ENCODE results near the gene PPP1R18.

PPP1R18 gene

GRCh38 chr6:30689985-30690384, 3.5 kb upstream of the PPP1R18 start:
- peaks cover 3% of the 10 kb centered on the region; the same call in 1 of the 2 replicates for H3K36me3 ChIP-seq
- H3K27me3 ChIP-seq = no peaks in the 10 kb centered on the region
- peaks cover 34% of the 10 kb centered on the region for H3K4me1 ChIP-seq
- H3K4me2 ChIP-seq = peak overlapping the region; percentile 100
- H3K9ac ChIP-seq = peak overlapping the region; percentile 100
- no peaks in the 10 kb centered on the region for H3K9me3 ChIP-seq
- no peak for TF ChIP-seq Cebpa-rat (IDR thresholded peaks at IDR 0.05)
- peak overlapping the region; percentile 91 for H3K4me3 ChIP-seq
- peaks cover 7% of the 10 kb centered on the region; the same call in 1 of the 2 replicates for H4K20me1 ChIP-seq
- peak overlapping the region; percentile 100 for H3K27ac ChIP-seq

DNA sequence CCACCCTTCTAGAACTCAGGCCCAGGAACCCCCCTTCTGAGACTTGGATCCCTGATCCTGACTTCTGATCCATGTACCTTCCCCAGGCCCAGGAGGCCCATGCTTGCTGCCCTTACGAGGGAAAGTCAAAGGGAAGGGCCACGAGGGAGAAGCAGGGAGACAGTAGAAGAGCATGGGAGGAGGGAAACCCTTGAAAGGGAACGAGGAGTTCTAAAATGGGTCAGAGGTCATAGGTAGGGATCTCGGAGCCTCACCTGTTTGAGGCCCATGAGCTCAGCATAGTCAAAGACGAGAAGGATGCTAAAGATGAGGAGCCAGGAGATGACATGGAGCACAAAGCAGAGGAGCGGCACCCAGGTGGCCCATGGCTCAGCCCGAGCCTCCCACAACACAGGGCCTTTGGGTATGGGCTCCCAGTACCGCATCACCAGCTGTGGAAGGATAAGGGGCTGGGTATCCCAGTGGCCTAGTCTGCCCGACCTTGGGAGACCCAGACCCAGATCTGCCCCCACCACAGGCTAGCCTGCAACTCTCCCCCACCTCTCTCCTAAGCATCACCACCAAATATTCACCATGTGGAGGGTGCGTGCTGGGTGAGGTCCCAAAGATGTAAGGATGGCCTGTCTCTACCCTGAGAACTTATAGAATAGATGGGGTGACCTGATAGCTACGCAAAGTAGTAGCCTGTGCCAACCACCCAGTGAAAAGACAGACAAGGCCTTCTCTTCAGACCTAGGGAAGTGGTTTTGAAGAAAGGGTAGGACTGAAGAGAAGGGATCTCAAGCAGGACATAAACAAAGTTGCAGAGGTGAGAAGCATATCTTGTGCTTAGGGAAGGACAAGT, 2.8 kb upstream of the PPP1R18 start:
- Histone ChIP-seq H3K36me3 (peaks cover 4% of the 10 kb centered on the region), H3K9me3 (no peaks in the 10 kb centered on the region), H3K27me3 (no peaks in the 10 kb centered on the region), H4K20me1 (peaks cover 11% of the 10 kb centered on the region; the same call in 1 of the 2 replicates), H3K4me1 (peaks cover 34% of the 10 kb centered on the region), H3K27ac (peak overlapping the region; percentile 100), H3K4me3 (peak overlapping the region; percentile 91), H3K4me2 (peak overlapping the region; percentile 100), H3K9ac (peak overlapping the region; percentile 100)
- no peak for TF ChIP-seq Cebpa-rat (IDR thresholded peaks at IDR 0.05)

DNA sequence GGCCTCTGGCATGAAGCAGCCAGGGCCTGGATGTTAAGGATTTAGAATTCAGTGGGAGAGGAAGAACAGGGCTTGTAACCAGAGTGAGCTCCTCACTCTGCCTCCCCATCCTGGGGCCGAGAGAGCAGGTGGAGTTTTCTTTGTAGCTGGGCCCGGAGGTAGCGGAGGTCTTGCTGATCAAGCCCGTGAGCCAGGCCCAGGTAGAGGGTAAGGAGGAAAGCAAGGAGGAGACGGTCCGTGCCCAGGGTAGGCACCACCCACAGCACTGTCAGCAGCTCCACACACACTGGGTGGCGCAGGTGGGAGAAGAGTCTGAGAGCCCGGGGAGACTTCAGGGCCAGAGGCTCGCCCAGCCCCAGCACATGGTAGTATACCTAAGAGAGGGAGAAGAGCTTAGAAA, 2.1 kb upstream of the PPP1R18 start:
- peak overlapping the region; percentile 100 for H3K4me2 ChIP-seq
- no peaks in the 10 kb centered on the region for H3K9me3 ChIP-seq
- H4K20me1 ChIP-seq = peaks cover 15% of the 10 kb centered on the region; the same call in 1 of the 2 replicates
- peaks cover 34% of the 10 kb centered on the region for H3K4me1 ChIP-seq
- H3K36me3 ChIP-seq = peaks cover 7% of the 10 kb centered on the region
- H3K27ac ChIP-seq = peak overlapping the region; percentile 100
- peak overlapping the region; percentile 91 for H3K4me3 ChIP-seq
- no peaks in the 10 kb centered on the region for H3K27me3 ChIP-seq
- peak overlapping the region; percentile 100 for H3K9ac ChIP-seq
- no peak for TF ChIP-seq Cebpa-rat (IDR thresholded peaks at IDR 0.05)

- Histone ChIP-seq H3K9me3 (no peaks in the 10 kb centered on the region), H3K4me2 (peak overlapping the region; percentile 100), H3K9ac (peak overlapping the region; percentile 100), H4K20me1 (peaks cover 21% of the 10 kb centered on the region; the same call in 1 of the 2 replicates), H3K27ac (peak overlapping the region; percentile 100), H3K4me3 (peak overlapping the region; percentile 91), H3K36me3 (peaks cover 10% of the 10 kb centered on the region), H3K27me3 (no peaks in the 10 kb centered on the region), H3K4me1 (peaks cover 34% of the 10 kb centered on the region)
- TF ChIP-seq Cebpa-rat (IDR thresholded peaks at IDR 0.05) = no peak
Measured at GRCh38 chr6:30687659-30688431, 1.4 kb upstream of the PPP1R18 start.

- Histone ChIP-seq H3K4me3 (peak overlapping the region; percentile 91), H3K27me3 (no peaks in the 10 kb centered on the region), H3K9me3 (no peaks in the 10 kb centered on the region), H3K4me1 (peaks cover 30% of the 10 kb centered on the region), H3K4me2 (peak overlapping the region; percentile 100), H3K9ac (peak overlapping the region; percentile 100), H3K36me3 (peaks cover 10% of the 10 kb centered on the region), H3K27ac (peak overlapping the region; percentile 100), H4K20me1 (peaks cover 24% of the 10 kb centered on the region)
- TF ChIP-seq Cebpa-rat (IDR thresholded peaks at IDR 0.05) = no peak
Measured at GRCh38 chr6:30686908-30687658, 638 bp upstream of the PPP1R18 start.

DNA sequence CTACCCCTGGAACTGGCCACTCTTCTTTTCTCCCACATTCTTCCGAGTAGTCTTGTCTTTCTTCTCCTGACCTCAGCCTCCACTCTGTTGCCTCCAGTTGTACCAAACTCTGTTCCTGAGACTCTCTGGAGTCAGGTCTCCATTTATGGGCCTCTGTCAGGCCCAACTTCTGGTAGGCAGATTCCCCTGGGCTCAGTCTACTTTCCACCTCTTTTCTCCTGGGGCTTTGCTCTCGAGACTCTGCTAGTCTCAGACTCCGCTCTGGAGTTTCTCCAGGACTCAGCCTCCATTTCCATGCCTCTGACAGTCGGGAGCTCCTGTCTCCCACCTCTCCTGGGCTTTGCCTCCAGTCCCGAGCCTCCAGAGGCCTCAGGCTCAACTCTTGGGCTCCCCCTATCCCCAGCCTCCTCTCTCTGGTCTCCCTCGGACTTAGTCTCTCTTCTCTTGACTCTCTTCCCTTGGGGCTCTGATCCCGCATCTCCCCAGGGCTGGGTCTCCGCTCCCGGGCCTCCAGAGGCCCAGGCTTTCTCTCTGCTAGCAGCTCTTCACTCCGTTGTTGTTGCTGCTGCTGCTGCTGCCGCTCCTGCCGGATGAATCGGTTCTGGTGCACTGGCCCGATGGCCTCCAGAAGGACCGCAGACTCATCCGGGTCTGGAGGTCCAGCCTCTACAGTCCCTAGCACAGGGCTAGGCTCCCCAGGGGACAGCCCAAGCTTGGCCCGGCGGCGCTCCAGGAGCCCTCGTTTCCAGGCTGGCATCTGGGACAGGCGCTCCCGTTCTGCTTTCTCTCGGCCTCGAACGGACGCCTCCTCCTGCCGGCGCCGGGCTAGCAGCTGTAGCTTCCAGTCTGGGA, 1.1 kb downstream of the PPP1R18 start:
- H3K4me3 ChIP-seq = peak overlapping the region; percentile 91
- TF ChIP-seq Cebpa-rat (IDR thresholded peaks at IDR 0.05) = no peak
- H3K27me3 ChIP-seq = no peaks in the 10 kb centered on the region
- H3K27ac ChIP-seq = peak overlapping the region; percentile 100
- peaks cover 41% of the 10 kb centered on the region for H4K20me1 ChIP-seq
- peaks cover 33% of the 10 kb centered on the region for H3K4me1 ChIP-seq
- peak overlapping the region; percentile 100 for H3K9ac ChIP-seq
- no peaks in the 10 kb centered on the region for H3K9me3 ChIP-seq
- peak overlapping the region; percentile 86 for H3K4me2 ChIP-seq
- H3K36me3 ChIP-seq = peaks cover 24% of the 10 kb centered on the region

GRCh38 chr6:30684386-30685156, 1.9 kb downstream of the PPP1R18 start:
- H4K20me1 ChIP-seq = peaks cover 49% of the 10 kb centered on the region
- no peak for TF ChIP-seq Cebpa-rat (IDR thresholded peaks at IDR 0.05)
- H3K4me3 ChIP-seq = peak overlapping the region; percentile 91
- peak overlapping the region; percentile 95 for H3K4me2 ChIP-seq
- peaks cover 34% of the 10 kb centered on the region for H3K4me1 ChIP-seq
- no peaks in the 10 kb centered on the region for H3K9me3 ChIP-seq
- H3K27me3 ChIP-seq = no peaks in the 10 kb centered on the region
- peak overlapping the region; percentile 100 for H3K9ac ChIP-seq
- peak overlapping the region; percentile 100 for H3K27ac ChIP-seq
- H3K36me3 ChIP-seq = peaks cover 33% of the 10 kb centered on the region

DNA sequence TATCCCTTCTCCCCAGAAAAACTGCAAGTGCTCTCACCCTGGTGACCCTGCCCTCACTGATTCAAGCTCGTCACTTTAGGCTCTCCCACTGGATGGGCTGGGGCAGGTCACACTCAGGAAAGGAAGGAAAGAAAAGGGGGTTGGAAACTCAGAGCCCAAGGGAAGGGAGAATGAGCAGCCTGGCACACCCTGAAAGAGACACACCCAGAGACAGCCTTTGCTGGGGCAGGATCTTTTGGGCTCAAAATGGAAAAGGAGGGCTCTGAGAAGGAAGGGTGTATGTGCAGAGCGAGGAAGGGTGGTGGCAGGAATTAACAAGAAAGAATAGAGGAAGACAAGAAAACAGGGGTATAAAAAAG, 2.5 kb downstream of the PPP1R18 start:
- Histone ChIP-seq H4K20me1 (peaks cover 56% of the 10 kb centered on the region), H3K4me2 (peak overlapping the region; percentile 95), H3K9me3 (no peaks in the 10 kb centered on the region), H3K4me1 (peaks cover 30% of the 10 kb centered on the region), H3K9ac (peak overlapping the region; percentile 100), H3K4me3 (peak overlapping the region; percentile 91), H3K27ac (peak overlapping the region; percentile 100), H3K27me3 (no peaks in the 10 kb centered on the region), H3K36me3 (peaks cover 36% of the 10 kb centered on the region)
- no peak for TF ChIP-seq Cebpa-rat (IDR thresholded peaks at IDR 0.05)
